Testis (tissue), 2 donors: Measurements from ENCODE around the gene NFIX.

Experiments used
- CTCF ChIP-seq, 3 experiments: fragments of 450-650 bp in 2 of 3; fragments of 200-600 bp in 1 of 3; sonication (generic) in 1 of 3; IDR thresholded peaks; one replicate each; pipeline ENCODE4 v1.5.1; 2016 to 2019; ENCODE audit warnings: antibody characterized with exemption in 3 of 3, mild to moderate bottlenecking in 2 of 3, moderate library complexity in 1 of 3
- POLR2A ChIP-seq: fragments of 450-650 bp; IDR thresholded peaks from one replicate; pipeline ENCODE4 v1.6.1; 2017; ENCODE audit warnings: antibody characterized with exemption, mild to moderate bottlenecking, moderate library complexity

- no peak for TF ChIP-seq POLR2A
- no peak for TF ChIP-seq CTCF (IDR thresholded peaks at IDR 0.05)
These were observed 29.1 kb downstream of the NFIX start for GRCh38 chr19:13024126-13024950.
